ENCODE measurements around the gene UNC5B. TPM values are rescaled to one million over a fixed set of nuclear protein-coding genes. Genes with fewer than 3 reads are reported as not detected.
"Not testable (repeated sequence)": the region's sequence is repeated elsewhere in the genome, so short reads cannot be mapped to it uniquely, and the experiment has no call there.

Gene UNC5B
- total RNA-seq, 1 donor from 2014 or later, result 231 TPM

DNA sequence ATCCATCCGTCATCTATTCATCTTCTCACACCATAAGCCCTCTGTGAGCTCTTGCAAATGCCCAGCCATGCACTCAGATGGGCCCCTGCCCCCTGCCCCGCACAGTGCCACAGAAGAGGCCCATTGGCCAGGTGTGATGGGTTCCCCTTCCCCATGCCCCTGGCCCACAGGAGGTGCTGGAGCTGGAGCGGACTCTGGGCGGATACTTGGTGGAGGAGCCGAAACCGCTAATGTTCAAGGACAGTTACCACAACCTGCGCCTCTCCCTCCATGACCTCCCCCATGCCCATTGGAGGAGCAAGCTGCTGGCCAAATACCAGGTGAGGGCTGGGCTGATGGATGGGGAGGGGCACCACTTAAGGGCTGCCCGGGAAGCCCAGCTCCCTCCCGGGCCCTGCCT is 83.3 kb downstream of the UNC5B start:
- peak overlapping the region; percentile 64 for H3K27ac Mint-ChIP-seq (ENCODE audit: unreplicated experiment)
- no peaks in the 10 kb centered on the region for H3K4me1 Mint-ChIP-seq (ENCODE audit: unreplicated experiment)
- TF ChIP-seq, protein P1, sequence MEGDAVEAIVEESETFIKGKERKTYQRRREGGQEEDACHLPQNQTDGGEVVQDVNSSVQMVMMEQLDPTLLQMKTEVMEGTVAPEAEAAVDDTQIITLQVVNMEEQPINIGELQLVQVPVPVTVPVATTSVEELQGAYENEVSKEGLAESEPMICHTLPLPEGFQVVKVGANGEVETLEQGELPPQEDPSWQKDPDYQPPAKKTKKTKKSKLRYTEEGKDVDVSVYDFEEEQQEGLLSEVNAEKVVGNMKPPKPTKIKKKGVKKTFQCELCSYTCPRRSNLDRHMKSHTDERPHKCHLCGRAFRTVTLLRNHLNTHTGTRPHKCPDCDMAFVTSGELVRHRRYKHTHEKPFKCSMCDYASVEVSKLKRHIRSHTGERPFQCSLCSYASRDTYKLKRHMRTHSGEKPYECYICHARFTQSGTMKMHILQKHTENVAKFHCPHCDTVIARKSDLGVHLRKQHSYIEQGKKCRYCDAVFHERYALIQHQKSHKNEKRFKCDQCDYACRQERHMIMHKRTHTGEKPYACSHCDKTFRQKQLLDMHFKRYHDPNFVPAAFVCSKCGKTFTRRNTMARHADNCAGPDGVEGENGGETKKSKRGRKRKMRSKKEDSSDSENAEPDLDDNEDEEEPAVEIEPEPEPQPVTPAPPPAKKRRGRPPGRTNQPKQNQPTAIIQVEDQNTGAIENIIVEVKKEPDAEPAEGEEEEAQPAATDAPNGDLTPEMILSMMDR (IDR thresholded peaks at IDR 0.05; ENCODE audit: unreplicated experiment), result no peak
- peaks cover 52% of the 10 kb centered on the region for H3K36me3 Mint-ChIP-seq (ENCODE audit: low read depth, unreplicated experiment)
- peak overlapping the region; percentile 47 for H3K4me3 Mint-ChIP-seq (ENCODE audit: unreplicated experiment)
- no peaks in the 10 kb centered on the region for H3K9me3 Mint-ChIP-seq (ENCODE audit: unreplicated experiment)
- no peak for DNase-seq (ENCODE audit: low spot score)
- H3K27me3 Mint-ChIP-seq (ENCODE audit: unreplicated experiment), result peaks cover 49% of the 10 kb centered on the region

DNA sequence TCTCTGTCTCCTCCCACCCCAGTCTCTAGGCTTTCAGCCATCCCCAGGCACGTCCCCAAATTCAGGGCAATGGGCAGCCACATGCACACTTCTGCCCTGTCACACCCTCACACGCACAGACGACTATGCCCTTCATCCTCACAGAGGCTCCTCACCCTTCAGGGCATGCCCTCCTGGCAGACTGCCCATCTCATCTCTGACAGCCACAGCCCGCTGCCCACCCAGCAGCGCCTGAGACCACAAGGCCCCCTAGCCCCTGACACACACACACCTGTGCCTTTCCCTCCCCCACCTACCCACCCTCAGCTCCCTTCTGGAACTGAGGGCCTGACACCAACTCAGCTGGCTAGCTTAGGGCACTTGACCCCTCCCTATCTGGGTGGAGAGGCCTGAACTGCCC is 83.7 kb downstream of the UNC5B start:
- Mint-ChIP-seq H3K27me3 (ENCODE audit: unreplicated experiment) (peaks cover 51% of the 10 kb centered on the region), H3K4me3 (ENCODE audit: unreplicated experiment) (no peak overlapping the region), H3K27ac (ENCODE audit: unreplicated experiment) (no peak overlapping the region), H3K36me3 (ENCODE audit: low read depth, unreplicated experiment) (peaks cover 52% of the 10 kb centered on the region), H3K4me1 (ENCODE audit: unreplicated experiment) (no peaks in the 10 kb centered on the region), H3K9me3 (ENCODE audit: unreplicated experiment) (no peaks in the 10 kb centered on the region)
- TF ChIP-seq, protein P1 (IDR thresholded peaks at IDR 0.05; ENCODE audit: unreplicated experiment), result no peak
- DNase-seq (ENCODE audit: low spot score), result no peak

DNA sequence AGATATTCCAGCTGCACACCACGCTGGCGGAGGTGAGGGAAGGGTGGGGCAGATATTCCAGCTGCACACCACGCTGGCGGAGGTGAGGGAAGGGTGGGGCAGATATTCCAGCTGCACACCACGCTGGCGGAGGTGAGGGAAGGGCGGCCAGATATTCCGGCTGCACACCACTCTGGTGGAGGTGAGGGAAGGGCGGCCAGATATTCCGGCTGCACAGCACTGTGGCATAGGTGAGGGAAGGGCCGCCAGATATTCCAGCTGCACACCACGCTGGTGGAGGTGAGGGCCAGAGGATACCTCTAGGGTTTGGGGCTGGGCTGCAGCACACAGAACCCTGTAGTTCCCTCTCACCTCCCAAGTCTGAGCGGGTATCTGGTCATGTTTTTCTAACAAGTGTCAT is 84.4 kb downstream of the UNC5B start:
- H3K9me3 Mint-ChIP-seq (ENCODE audit: unreplicated experiment); H3K4me1 Mint-ChIP-seq (ENCODE audit: unreplicated experiment); H3K27ac Mint-ChIP-seq (ENCODE audit: unreplicated experiment); H3K4me3 Mint-ChIP-seq (ENCODE audit: unreplicated experiment); DNase-seq (ENCODE audit: low spot score): not testable (repeated sequence)
- peaks cover 49% of the 10 kb centered on the region for H3K27me3 Mint-ChIP-seq (ENCODE audit: unreplicated experiment)
- H3K36me3 Mint-ChIP-seq (ENCODE audit: low read depth, unreplicated experiment), result peaks cover 48% of the 10 kb centered on the region

DNA sequence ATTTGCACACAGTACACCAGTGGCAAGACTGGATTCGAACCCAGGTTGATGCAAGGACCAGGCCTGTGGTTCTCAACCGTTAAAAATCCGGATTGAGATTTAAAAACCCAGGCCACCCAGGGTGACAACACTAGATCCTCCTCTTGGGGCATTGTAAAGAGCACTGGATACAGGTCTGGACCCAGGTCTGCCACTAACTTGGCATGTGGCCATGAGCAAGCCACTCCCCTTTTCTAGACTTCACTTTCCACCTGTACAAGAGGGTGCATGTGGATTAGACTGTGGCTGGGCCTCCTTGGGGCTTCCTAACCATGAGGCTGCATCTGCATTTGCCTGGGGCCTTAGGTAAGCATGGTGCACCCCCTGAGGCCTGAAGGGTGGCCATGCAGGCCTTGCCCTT is 85.0 kb downstream of the UNC5B start:
- no peak overlapping the region for H3K4me3 Mint-ChIP-seq (ENCODE audit: unreplicated experiment)
- no peaks in the 10 kb centered on the region for H3K9me3 Mint-ChIP-seq (ENCODE audit: unreplicated experiment)
- no peak for DNase-seq (ENCODE audit: low spot score)
- TF ChIP-seq, protein P1 (IDR thresholded peaks at IDR 0.05; ENCODE audit: unreplicated experiment), result no peak
- H3K27ac Mint-ChIP-seq (ENCODE audit: unreplicated experiment), result no peak overlapping the region
- H3K27me3 Mint-ChIP-seq (ENCODE audit: unreplicated experiment), result peaks cover 51% of the 10 kb centered on the region
- H3K36me3 Mint-ChIP-seq (ENCODE audit: low read depth, unreplicated experiment), result peaks cover 50% of the 10 kb centered on the region
- peaks cover 2% of the 10 kb centered on the region for H3K4me1 Mint-ChIP-seq (ENCODE audit: unreplicated experiment)

DNA sequence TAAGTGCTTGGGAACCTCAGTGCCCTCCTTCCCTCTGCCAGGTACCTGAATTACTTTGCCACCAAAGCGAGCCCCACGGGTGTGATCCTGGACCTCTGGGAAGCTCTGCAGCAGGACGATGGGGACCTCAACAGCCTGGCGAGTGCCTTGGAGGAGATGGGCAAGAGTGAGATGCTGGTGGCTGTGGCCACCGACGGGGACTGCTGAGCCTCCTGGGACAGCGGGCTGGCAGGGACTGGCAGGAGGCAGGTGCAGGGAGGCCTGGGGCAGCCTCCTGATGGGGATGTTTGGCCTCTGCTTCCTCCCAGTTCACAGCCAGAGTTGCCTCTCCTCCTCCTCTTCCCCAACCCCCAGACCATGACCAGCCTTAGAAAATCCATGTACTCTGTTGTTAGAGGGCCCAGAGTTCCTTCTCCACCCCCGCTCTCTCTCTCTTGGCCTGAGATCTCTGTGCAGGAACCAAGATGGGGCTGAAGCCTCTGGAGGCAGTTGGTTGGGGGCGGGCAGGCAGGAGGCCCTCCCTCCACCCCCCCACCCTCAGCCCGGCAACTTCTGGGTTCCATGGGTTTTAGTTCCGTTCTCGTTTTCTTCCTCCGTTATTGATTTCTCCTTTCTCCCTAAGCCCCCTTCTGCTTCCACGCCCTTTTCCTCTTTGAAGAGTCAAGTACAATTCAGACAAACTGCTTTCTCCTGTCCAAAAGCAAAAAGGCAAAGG is 86.9 kb downstream of the UNC5B start:
- H3K9me3 Mint-ChIP-seq (ENCODE audit: unreplicated experiment), result no peaks in the 10 kb centered on the region
- no peak for DNase-seq (ENCODE audit: low spot score)
- peaks cover 2% of the 10 kb centered on the region for H3K4me1 Mint-ChIP-seq (ENCODE audit: unreplicated experiment)
- TF ChIP-seq, protein P1 (IDR thresholded peaks at IDR 0.05; ENCODE audit: unreplicated experiment), result no peak
- no peak overlapping the region for H3K27ac Mint-ChIP-seq (ENCODE audit: unreplicated experiment)
- H3K4me3 Mint-ChIP-seq (ENCODE audit: unreplicated experiment), result peak overlapping the region; percentile 65
- H3K36me3 Mint-ChIP-seq (ENCODE audit: low read depth, unreplicated experiment), result peaks cover 46% of the 10 kb centered on the region
- H3K27me3 Mint-ChIP-seq (ENCODE audit: unreplicated experiment), result peaks cover 52% of the 10 kb centered on the region
